HCT116 (cell line): ENCODE data around the gene KRT2. TPM values are rescaled to one million over a fixed set of nuclear protein-coding genes. Genes with fewer than 3 reads are reported as not detected.

Experiments
- ATAC-seq: fragments of 200-7000 bp; cut with Tn5 transposase; 2 replicates; pipeline ENCODE4 v1.9.1; 2020; ENCODE audit warnings: mild to moderate bottlenecking, moderate library complexity
- BruUV-seq: library from RNA; stranded (reverse); fragments of 400-500 nt; replicated peaks from 2 replicates; lab custom pipeline; 2021; lab: Mats Ljungman, UMichigan
- CTCF ChIA-PET: fragments of 300-600 bp; sonication (Branson Sonifier 250); formaldehyde crosslinking; loops from one replicate; lab custom pipeline; 2021; ENCODE audit warnings: antibody characterized with exemption; lab: Charles Lee
- POLR2A ChIA-PET: fragments of 300-600, 350-600 bp; sonication (Branson Sonifier 250); formaldehyde crosslinking; loops from one replicate; lab custom pipeline; 2021; ENCODE audit warnings: antibody characterized with exemption; lab: Charles Lee
- RAD21 ChIA-PET, 2 experiments: fragments of 300-600 bp; sonication (Branson Sonifier 250); formaldehyde crosslinking; loops; one replicate each; lab custom pipeline; 2023; ENCODE audit warnings: low total read pairs in 2 of 2; ENCODE audit not compliant: uncharacterized antibody in 2 of 2, unreplicated experiment in 2 of 2, low non-redundant PET in 1 of 2; lab: Charles Lee
- DNase-seq: peaks from one replicate; pipeline ENCODE4 v3.0.0-alpha.2; 2010; ENCODE audit warnings: low read depth, low spot score
- H2AFZ ChIP-seq: fragments of 200-600 bp; shearing (Covaris generic), sonication (generic); 2 replicates; pipeline ENCODE4 v1.6.1; 2017; ENCODE audit warnings: low read depth, mixed run types, mixed read lengths, antibody characterized with exemption, low read length; ENCODE audit not compliant: poor library complexity, severe bottlenecking
- H3K27ac ChIP-seq: 2 replicates; pipeline ENCODE4 v1.5.1; 2012; ENCODE audit warnings: low read depth, low read length
- H3K27me3 ChIP-seq: fragments of 200-600 bp; sonication (generic); 2 replicates; pipeline ENCODE4 v1.6.1; 2016; ENCODE audit warnings: mixed run types, low read length, mixed read lengths; ENCODE audit not compliant: insufficient read depth
- H3K36me3 ChIP-seq, 2 experiments: fragments of 200-500 bp in 1 of 2; fragments of 200-600 bp in 1 of 2; sonication (Bioruptor generic) in 1 of 2; sonication (generic) in 1 of 2; 2 replicates each; pipeline versions ENCODE4 v1.5.1 to v1.6.1; 2014 to 2016; ENCODE audit warnings: low read length in 2 of 2, inconsistent platforms in 1 of 2, mixed read lengths in 1 of 2, mixed run types in 1 of 2; ENCODE audit not compliant: insufficient read depth in 2 of 2, control insufficient read depth in 1 of 2
- H3K4me1 ChIP-seq, 2 experiments: fragments of 200-600 bp in 1 of 2; sonication (generic) in 1 of 2; 2 replicates each; pipeline versions ENCODE4 v1.5.1 to v1.6.1; 2012 to 2017; ENCODE audit warnings: low read length in 2 of 2, inconsistent platforms in 1 of 2, mild to moderate bottlenecking in 1 of 2, mixed read lengths in 1 of 2, mixed run types in 1 of 2, moderate library complexity in 1 of 2; ENCODE audit not compliant: insufficient read depth in 2 of 2, control insufficient read depth in 1 of 2
- H3K4me2 ChIP-seq: fragments of 200-600 bp; sonication (generic); 2 replicates; pipeline ENCODE4 v1.6.1; 2017; ENCODE audit warnings: mixed run types, low read length, mixed read lengths
- H3K4me3 ChIP-seq, 2 experiments: fragments of 200-600 bp in 1 of 2; sonication (generic) in 1 of 2; replicated peaks in 1 of 2; 2 replicates each; pipeline ENCODE4 v1.5.1; 2011 to 2016; ENCODE audit warnings: low read length in 2 of 2, control low read depth in 1 of 2, low read depth in 1 of 2, mild to moderate bottlenecking in 1 of 2, mixed read lengths in 1 of 2, mixed run types in 1 of 2
- H3K79me2 ChIP-seq: fragments of 200-600 bp; sonication (generic); 2 replicates; pipeline ENCODE4 v1.6.1; 2017; ENCODE audit warnings: mild to moderate bottlenecking, mixed run types, low read length, moderate library complexity, mixed read lengths; ENCODE audit not compliant: insufficient read depth
- H3K9ac ChIP-seq: fragments of 200-600 bp; sonication (generic); 2 replicates; pipeline ENCODE4 v1.6.1; 2016; ENCODE audit warnings: low read length, mixed read lengths
- H3K9me2 ChIP-seq: fragments of 200-600 bp; sonication (generic), shearing (Covaris generic); 2 replicates; pipeline ENCODE4 v1.6.1; 2017; ENCODE audit warnings: mixed run types, mild to moderate bottlenecking, moderate library complexity; ENCODE audit not compliant: insufficient read depth
- H3K9me3 ChIP-seq, 2 experiments: fragments of 200-500 bp in 1 of 2; fragments of 200-600 bp in 1 of 2; sonication (Bioruptor generic) in 1 of 2; sonication (generic) in 1 of 2; 2 replicates each; pipeline ENCODE4 v1.6.1; 2014 to 2017; ENCODE audit warnings: low read length in 2 of 2, mixed read lengths in 2 of 2, inconsistent platforms in 1 of 2, low read depth in 1 of 2, mild to moderate bottlenecking in 1 of 2, mixed run types in 1 of 2, moderate library complexity in 1 of 2; ENCODE audit not compliant: control insufficient read depth in 1 of 2, insufficient read depth in 1 of 2
- H4K20me1 ChIP-seq: fragments of 200-600 bp; sonication (generic), shearing (Covaris generic); 2 replicates; pipeline ENCODE4 v1.6.1; 2017; ENCODE audit warnings: mixed run types, mild to moderate bottlenecking, moderate library complexity; ENCODE audit not compliant: insufficient read depth
- ATF3 ChIP-seq: IDR thresholded peaks from 2 replicates; pipeline ENCODE4 v1.6.1; 2012
- CBX3 ChIP-seq: IDR thresholded peaks from 2 replicates; pipeline ENCODE4 v1.6.1; 2012; ENCODE audit warnings: low read depth
- CEBPB ChIP-seq: IDR thresholded peaks from 2 replicates; pipeline ENCODE4 v1.6.1; 2012; ENCODE audit warnings: low read depth
- ELF1 ChIP-seq: IDR thresholded peaks from 2 replicates; pipeline ENCODE4 v1.6.1; 2012; ENCODE audit warnings: low read depth, borderline replicate concordance
- EZH2 ChIP-seq: fragments of 200-600 bp; sonication (generic); IDR thresholded peaks from 2 replicates; pipeline ENCODE4 v1.6.1; 2017; ENCODE audit warnings: antibody characterized with exemption, mixed run types
- FOSL1 ChIP-seq: IDR thresholded peaks from 2 replicates; pipeline ENCODE4 v1.6.1; 2012; ENCODE audit warnings: low read depth
- MAX ChIP-seq: IDR thresholded peaks from 2 replicates; pipeline ENCODE4 v1.6.1; 2012
- SP1 ChIP-seq: IDR thresholded peaks from 2 replicates; pipeline ENCODE4 v1.6.1; 2012; ENCODE audit warnings: low read depth
- intact Hi-C: fragments of 100-400 bp; cut with micrococcal nuclease; formaldehyde crosslinking; loops from 2 replicates; pipeline ENCODE4 v1.10.0; 2022
- total RNA-seq: library from RNA; stranded (reverse); gene quantifications from one replicate; pipeline ENCODE4 v1.2.1, GENCODE V29; 2021; ENCODE audit not compliant: unreplicated experiment

Gene KRT2
- total RNA-seq, 1 experiment from 2014 or later, result not detected

GRCh38 chr12:52694151-52694550 is 42.1 kb upstream of the KRT2 start:
- ATAC-seq, result no peak
- intact Hi-C loops, result no loop called here
- DNase-seq, result no peak
- RAD21 ChIA-PET, result no interaction called here
- H3K27me3 ChIP-seq, result peaks cover 7% of the 10 kb centered on the region; the same call in 1 of the 2 replicates
- POLR2A ChIA-PET, result interaction anchor here (0.7 kb wide), 1 partner anchor 197 kb away, joined by 3 read pairs; no protein-coding TSS in a partner anchor
- no peaks in the 10 kb centered on the region for H3K36me3 ChIP-seq
- no peak overlapping the region for H3K4me2 ChIP-seq
- CTCF ChIA-PET, result no interaction called here
- no peaks in the 10 kb centered on the region for H3K9me2 ChIP-seq
- no peak overlapping the region for H3K9ac ChIP-seq
- no peak overlapping the region for H2AFZ ChIP-seq
- H3K79me2 ChIP-seq, result no peaks in the 10 kb centered on the region
- no peak overlapping the region for H3K27ac ChIP-seq
- no peaks in the 10 kb centered on the region for H3K9me3 ChIP-seq
- TF ChIP-seq EZH2 (no peak), FOSL1 (no peak), SP1 (no peak), ATF3 (no peak), MAX (no peak), ELF1 (no peak), CBX3 (no peak)
- no peaks in the 10 kb centered on the region for H4K20me1 ChIP-seq
- no peak overlapping the region for H3K4me3 ChIP-seq
- no TSS peak for BruUV-seq
- H3K4me1 ChIP-seq, result no peaks in the 10 kb centered on the region

DNA sequence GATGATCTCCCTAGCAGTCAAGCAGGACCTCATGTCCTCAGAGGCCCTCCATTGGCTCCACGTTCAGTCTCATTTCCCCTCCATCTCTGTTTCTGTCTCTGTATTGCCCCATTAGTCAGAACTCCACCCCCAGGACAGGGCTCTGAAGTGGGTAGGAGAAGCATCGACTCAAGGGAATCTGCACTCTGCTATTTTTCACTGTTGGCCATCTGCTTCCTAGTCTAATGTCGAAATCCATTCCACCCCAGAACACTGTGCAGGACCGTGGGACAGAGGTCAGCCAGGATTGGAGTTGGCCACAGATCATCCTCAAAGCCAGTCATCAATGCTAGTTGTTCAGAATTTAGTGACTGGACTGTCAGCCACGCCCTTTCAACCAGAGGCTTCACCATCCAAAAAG is 41.2 kb upstream of the KRT2 start:
- TF ChIP-seq CEBPB (no peak), FOSL1 (no peak)
- Histone ChIP-seq H3K4me3 (no peak overlapping the region), H4K20me1 (no peaks in the 10 kb centered on the region), H3K36me3 (no peaks in the 10 kb centered on the region), H3K79me2 (no peaks in the 10 kb centered on the region), H2AFZ (no peak overlapping the region), H3K27ac (no peak overlapping the region), H3K9me2 (no peaks in the 10 kb centered on the region), H3K4me1 (peaks cover 0 to 5% of the 10 kb centered on the region in 2 experiments; a peak in 2 of 4 replicates), H3K4me2 (no peak overlapping the region), H3K27me3 (peaks cover 7% of the 10 kb centered on the region; the same call in 1 of the 2 replicates), H3K9me3 (no peaks in the 10 kb centered on the region), H3K9ac (no peak overlapping the region)
- POLR2A ChIA-PET, result no interaction called here
- intact Hi-C loops, result no loop called here
- DNase-seq (no peak), ATAC-seq (no peak)
- RAD21 ChIA-PET, result no interaction called here
- BruUV-seq, result no TSS peak
- CTCF ChIA-PET, result no interaction called here
